Measurements from ENCODE around the gene PNKD.
A peak's percentile ranks its signal among the peaks of the same experiment; 100 is the strongest.

PNKD gene

GRCh38 chr2:218273908-218274249, 3.6 kb downstream of the PNKD start:
- peak overlapping the region; percentile 77 for H3K27ac ChIP-seq
- TF ChIP-seq CTCF (IDR thresholded peaks at IDR 0.05) (no peak), ZFX (IDR thresholded peaks at IDR 0.05; ENCODE audit: borderline replicate concordance) (no peak)

- TF ChIP-seq ZFX (IDR thresholded peaks at IDR 0.05; ENCODE audit: borderline replicate concordance) (no peak), CTCF (IDR thresholded peaks at IDR 0.05) (no peak)
- peak overlapping the region; percentile 77 for H3K27ac ChIP-seq
Measured at GRCh38 chr2:218274586-218274985, 4.3 kb downstream of the PNKD start.

- TF ChIP-seq CTCF (IDR thresholded peaks at IDR 0.05) (no peak), ZFX (IDR thresholded peaks at IDR 0.05; ENCODE audit: borderline replicate concordance) (no peak)
- peak overlapping the region; percentile 77; the same call in 1 of the 2 replicates for H3K27ac ChIP-seq
Measured at GRCh38 chr2:218275371-218276072, 5.2 kb downstream of the PNKD start.

GRCh38 chr2:218276986-218277755, 6.9 kb downstream of the PNKD start:
- H3K27ac ChIP-seq = 0 out of 2 replicates have a peak overlapping the region, but pooled peaks have one; percentile 22
- TF ChIP-seq ZFX (IDR thresholded peaks at IDR 0.05; ENCODE audit: borderline replicate concordance) (no peak), CTCF (IDR thresholded peaks at IDR 0.05) (peak; percentile 25; the same call in 1 of the 2 replicates)

- TF ChIP-seq ZFX (IDR thresholded peaks at IDR 0.05; ENCODE audit: borderline replicate concordance) (no peak), CTCF (IDR thresholded peaks at IDR 0.05) (no peak)
Measured at GRCh38 chr2:218277921-218278320, 7.6 kb downstream of the PNKD start.

GRCh38 chr2:218278531-218279360, 8.4 kb downstream of the PNKD start:
- TF ChIP-seq ZFX (IDR thresholded peaks at IDR 0.05; ENCODE audit: borderline replicate concordance) (no peak), CTCF (IDR thresholded peaks at IDR 0.05) (no peak)
- H3K27ac ChIP-seq = 0 out of 2 replicates have a peak overlapping the region, but pooled peaks have one; percentile 4

More at GRCh38 chr2:218277921-218278320, 7.6 kb downstream of the PNKD start:
- H3K27ac ChIP-seq = 0 out of 2 replicates have a peak overlapping the region, but pooled peaks have one; percentile 4

Data from 22Rv1 (cell line).